AG04449 (cell line): Measurements from ENCODE around the gene SUPT3H.

Experiments used
- CTCF ChIA-PET: fragments of 350-600 bp; formaldehyde crosslinking; extraction: SDS; loops from one replicate; lab custom pipeline; 2021; ENCODE audit warnings: antibody characterized with exemption; lab: Yijun Ruan, JAX
- POLR2A ChIA-PET: fragments of 400-600, 350-600 bp; formaldehyde crosslinking; extraction: SDS; loops from one replicate; lab custom pipeline; 2020; ENCODE audit warnings: antibody characterized with exemption, inconsistent platforms; lab: Yijun Ruan, JAX
- DNase-seq: peaks from one replicate; pipeline ENCODE4 v3.0.0-alpha.2; 2010; ENCODE audit warnings: low read depth, low spot score
- H3K4me3 ChIP-seq: 2 replicates; pipeline ENCODE4 v1.5.1; 2011; ENCODE audit warnings: low read depth, mild to moderate bottlenecking, control low read depth, low read length
- CTCF ChIP-seq: IDR thresholded peaks from one replicate; pipeline ENCODE4 v1.5.1; 2011; ENCODE audit warnings: mild to moderate bottlenecking, moderate library complexity, low read length, control low read depth, inconsistent platforms; ENCODE audit not compliant: insufficient read depth; ENCODE audit errors: missing control alignments

SUPT3H gene

GRCh38 chr6:45231660-45232059 is 146.1 kb downstream of the SUPT3H start:
- ChIA-PET CTCF (no interaction called here), POLR2A (no interaction called here)
- TF ChIP-seq CTCF, result no peak
- no peak for DNase-seq
- H3K4me3 ChIP-seq, result no peak overlapping the region

- CTCF ChIA-PET, result no interaction called here
- DNase-seq, result no peak
- TF ChIP-seq CTCF, result no peak
- POLR2A ChIA-PET, result no interaction called here
- H3K4me3 ChIP-seq, result no peak overlapping the region
These were observed 148.3 kb downstream of the SUPT3H start for GRCh38 chr6:45229416-45229815.

- no peak for DNase-seq
- no peak overlapping the region for H3K4me3 ChIP-seq
- no peak for TF ChIP-seq CTCF
- ChIA-PET POLR2A (no interaction called here), CTCF (no interaction called here)
These were observed 151.7 kb downstream of the SUPT3H start for GRCh38 chr6:45226081-45226480.

GRCh38 chr6:45222380-45222779 is 155.4 kb downstream of the SUPT3H start:
- no peak for TF ChIP-seq CTCF
- ChIA-PET CTCF (no interaction called here), POLR2A (no interaction called here)
- DNase-seq, result no peak
- no peak overlapping the region for H3K4me3 ChIP-seq

GRCh38 chr6:45215759-45216158 is 162.0 kb downstream of the SUPT3H start:
- DNase-seq, result no peak
- no peak overlapping the region for H3K4me3 ChIP-seq
- CTCF ChIA-PET, result no interaction called here
- no peak for TF ChIP-seq CTCF
- POLR2A ChIA-PET, result no interaction called here

- no peak overlapping the region for H3K4me3 ChIP-seq
- DNase-seq, result no peak
- POLR2A ChIA-PET, result no interaction called here
- no peak for TF ChIP-seq CTCF
- CTCF ChIA-PET, result interaction anchor here (0.6 kb wide), 1 partner anchor 49 kb away, joined by 3 read pairs; no protein-coding TSS in a partner anchor
These were observed 164.8 kb downstream of the SUPT3H start for GRCh38 chr6:45212976-45213375.

- no peak overlapping the region for H3K4me3 ChIP-seq
- no peak for DNase-seq
- POLR2A ChIA-PET, result no interaction called here
- CTCF ChIA-PET, result no interaction called here
- no peak for TF ChIP-seq CTCF
These were observed 168.0 kb downstream of the SUPT3H start for GRCh38 chr6:45209762-45210161.
